Measurements from ENCODE around the gene NAALADL2.

DNA sequence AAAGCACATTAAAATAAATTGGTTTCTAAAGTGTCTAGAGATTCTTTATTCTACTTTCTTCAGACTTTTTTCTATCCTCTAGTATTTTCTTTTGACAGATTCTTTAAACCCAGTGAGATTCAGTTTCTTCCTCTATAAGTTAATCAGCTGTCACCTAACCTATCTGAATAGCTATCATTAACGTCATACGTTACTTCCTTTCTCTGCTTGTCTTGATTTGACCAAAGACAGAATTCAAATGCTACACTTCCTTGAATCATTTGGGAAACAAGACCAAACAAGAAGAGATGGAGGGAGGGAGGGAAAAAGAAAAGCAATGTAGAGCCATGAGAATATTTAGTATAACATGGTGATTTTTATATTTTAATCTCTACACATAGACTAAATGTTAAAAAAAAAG lies 235.2 kb downstream of the NAALADL2 start:
- TF ChIP-seq POLR2A (IDR thresholded peaks at IDR 0.05) (no peak), CTCF (IDR thresholded peaks at IDR 0.05) (no peak)
